Stimulated activated naive CD4-positive, alpha-beta T cell (primary cell): Measurements from ENCODE around the gene GRK3.

Experiments used
- DNase-seq, 6 experiments: peaks; one replicate each; lab custom pipeline; 2025; lab: John Stamatoyannopoulos, UW

GRK3 gene

GRCh38 chr22:25663654-25664053, 99.2 kb downstream of the GRK3 start:
- DNase-seq = no peak

GRCh38 chr22:25666308-25666707, 101.8 kb downstream of the GRK3 start:
- DNase-seq = no peak

DNA sequence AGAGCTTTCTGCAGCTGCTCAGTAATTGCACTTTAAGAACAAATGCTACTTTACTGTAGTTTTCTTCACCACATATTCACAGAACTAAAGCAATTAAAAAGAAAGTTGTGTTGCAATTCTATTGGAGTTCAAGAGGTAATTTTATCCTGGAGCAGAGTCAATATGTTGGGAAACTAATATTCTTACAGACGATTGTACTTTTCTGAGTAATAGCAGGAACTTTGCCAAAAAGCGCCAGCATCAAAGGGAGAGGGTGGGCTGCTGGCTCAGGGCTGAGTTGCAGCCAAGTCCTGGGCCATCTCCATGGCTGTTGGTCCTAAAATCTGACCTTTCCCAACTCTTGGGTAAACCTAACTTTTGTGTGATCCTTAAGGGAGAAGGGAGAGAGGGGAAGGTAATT, 104.0 kb downstream of the GRK3 start:
- no peak for DNase-seq

- DNase-seq = no peak
Observed at GRCh38 chr22:25669253-25670069, 105.0 kb downstream of the GRK3 start.

- no peak for DNase-seq
Observed at GRCh38 chr22:25670070-25670461, 105.6 kb downstream of the GRK3 start.

GRCh38 chr22:25672289-25673084, 108.0 kb downstream of the GRK3 start:
- no peak for DNase-seq

DNA sequence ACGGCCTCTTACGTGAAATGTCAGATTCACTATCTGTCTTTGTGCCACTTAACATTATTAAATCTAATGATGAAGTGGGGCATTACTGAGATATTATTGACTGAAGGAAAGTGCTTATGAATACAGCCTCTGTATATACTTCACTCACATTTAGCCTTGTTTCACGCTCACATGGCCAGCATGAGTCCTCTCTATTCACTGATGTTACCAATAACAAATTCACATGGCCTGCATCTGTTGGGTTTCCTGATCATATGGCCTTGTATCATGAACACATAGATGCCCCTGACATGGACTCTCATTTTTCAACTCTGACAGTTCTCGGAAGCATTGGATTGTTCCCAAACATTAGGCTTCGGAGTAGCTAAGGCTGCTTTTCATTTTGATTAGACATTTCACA, 109.2 kb downstream of the GRK3 start:
- no peak for DNase-seq

DNA sequence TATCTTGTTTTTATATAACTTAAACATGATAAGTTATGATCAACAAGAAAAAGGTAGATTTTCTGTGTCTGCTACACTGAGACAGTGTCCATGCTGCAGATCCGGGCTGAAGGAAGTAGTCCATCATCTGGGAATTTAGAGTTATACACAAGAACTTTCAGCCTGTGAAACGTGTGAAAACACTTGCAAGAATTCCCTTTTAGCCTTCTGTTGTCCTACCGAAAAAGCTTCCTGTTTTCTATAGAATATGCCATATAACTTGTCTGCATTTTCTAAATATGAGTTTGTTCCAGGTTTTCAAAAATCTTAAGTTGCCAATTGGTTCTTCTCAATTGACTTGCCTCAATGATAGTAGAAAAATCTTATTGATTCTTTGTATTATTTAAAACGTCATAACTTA, 113.2 kb downstream of the GRK3 start:
- no peak for DNase-seq

GRCh38 chr22:25680051-25680450, 115.6 kb downstream of the GRK3 start:
- no peak for DNase-seq

DNA sequence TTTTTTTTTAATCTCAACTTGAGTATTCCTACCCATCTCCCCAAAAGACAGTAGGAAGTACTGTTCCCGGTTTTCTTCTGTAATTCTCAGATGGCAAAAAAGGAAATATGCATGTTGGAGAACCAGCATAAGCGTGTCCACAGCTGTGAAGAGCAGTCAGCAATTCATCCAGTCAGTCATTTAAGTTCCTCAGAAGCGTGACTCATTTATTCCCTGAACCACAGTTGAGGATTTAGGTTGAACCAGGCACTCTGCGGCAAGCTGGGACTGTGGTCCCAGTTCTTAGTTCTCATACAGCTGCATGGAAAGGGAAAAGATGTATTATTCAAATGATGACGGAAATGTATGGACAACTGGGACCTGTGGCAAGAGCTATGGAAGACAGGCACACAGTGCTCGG, 116.5 kb downstream of the GRK3 start:
- DNase-seq = no peak

- no peak for DNase-seq
Observed at GRCh38 chr22:25682109-25682508, 117.6 kb downstream of the GRK3 start.

DNA sequence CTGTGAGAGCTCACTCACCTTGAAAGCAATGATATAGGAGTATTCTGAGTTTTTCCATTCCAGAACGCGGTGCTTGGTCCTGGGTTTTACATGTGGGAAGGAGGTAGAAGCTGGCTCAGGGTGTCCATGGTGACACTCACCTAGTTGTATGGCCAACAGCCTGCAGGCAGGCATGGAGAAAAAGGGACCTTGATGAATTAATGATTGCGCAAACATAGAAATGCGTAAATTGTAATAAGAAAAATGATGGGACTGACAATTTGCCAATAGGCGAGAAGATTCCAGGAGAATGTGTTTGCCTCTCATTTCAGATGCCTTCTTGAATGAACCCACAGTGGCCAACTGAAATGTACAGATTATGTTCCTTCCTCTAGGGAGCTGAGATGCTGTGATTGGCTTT, 124.2 kb downstream of the GRK3 start:
- DNase-seq = no peak

DNA sequence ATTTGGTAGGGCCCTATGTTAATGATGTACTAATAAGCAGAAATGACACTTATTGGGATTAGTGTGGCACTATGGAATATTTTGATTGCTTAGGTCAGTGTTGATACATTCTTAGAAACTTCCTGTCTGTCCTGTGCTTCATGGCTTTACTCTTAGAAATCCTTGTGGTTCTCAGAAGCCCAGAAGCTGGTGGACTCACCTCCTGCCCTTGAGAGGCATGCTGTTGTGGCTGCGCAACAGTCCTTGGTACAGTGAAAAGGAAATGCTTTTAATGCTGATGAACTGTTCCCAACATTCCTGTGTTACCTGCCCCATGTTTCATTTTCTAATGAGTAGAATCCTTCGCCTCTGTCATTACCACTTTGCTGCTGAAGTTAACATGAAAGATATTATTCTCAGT, 125.2 kb downstream of the GRK3 start:
- no peak for DNase-seq

DNA sequence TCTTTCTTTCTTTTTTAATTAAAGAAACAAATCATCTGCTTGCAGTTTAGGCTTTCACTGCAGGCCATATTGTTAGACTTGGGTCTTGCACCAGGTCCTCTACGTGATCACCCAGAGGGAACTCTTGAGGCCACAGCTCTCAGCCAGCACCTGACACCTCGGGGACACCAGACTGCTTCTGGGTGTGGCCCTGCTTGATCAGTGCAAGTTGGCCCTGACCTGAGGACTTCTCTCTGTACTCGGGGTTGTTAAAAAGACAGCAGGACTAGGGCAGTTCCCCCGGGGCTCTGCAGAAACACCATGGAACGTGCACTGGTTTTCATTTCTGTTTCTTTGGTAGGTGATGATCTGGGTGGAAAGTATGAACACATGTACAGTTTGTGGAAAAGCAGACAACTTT, 126.3 kb downstream of the GRK3 start:
- no peak for DNase-seq

DNA sequence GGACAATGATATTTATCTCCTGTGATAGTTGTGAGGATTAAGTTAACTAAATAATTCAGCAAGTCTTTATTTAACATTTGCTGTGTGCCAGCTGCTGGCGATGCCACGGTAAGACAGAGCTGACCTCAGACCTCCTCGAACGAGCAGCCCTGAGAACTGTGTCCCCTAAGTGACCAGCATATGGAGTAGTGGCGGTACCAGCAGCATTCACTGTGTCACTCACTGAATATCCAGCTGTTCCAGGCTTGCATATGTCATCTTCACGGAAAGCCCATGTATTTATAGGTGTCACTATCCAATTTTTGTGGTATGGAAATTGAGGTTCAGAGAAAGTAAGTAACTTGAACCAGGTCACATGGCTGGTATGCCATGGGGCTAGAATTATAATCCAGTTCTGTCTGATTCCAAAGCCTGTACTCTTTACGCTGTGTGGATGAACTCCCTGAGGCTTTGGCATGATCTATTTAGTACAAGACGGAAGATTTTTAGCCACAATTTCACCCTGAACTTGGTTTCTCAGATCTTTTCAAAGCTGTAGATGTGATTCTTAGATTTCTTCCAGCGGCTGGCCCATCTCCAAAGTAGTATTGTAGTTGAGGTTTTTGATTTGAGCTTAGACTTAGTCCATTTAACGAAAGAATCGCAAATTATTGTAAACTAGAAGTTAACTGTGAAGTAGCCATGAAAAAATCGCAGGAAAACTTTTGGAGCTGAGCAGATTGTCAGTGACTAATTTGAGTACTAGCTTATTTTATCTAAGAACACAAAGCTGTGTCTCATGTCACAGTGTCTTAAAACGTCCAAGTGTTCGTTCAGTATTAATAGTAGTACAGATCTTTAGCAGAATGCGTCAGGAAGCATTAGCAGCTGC, 128.2 kb downstream of the GRK3 start:
- DNase-seq = no peak

- no peak for DNase-seq
Observed at GRCh38 chr22:25693268-25693565, 128.7 kb downstream of the GRK3 start.

DNA sequence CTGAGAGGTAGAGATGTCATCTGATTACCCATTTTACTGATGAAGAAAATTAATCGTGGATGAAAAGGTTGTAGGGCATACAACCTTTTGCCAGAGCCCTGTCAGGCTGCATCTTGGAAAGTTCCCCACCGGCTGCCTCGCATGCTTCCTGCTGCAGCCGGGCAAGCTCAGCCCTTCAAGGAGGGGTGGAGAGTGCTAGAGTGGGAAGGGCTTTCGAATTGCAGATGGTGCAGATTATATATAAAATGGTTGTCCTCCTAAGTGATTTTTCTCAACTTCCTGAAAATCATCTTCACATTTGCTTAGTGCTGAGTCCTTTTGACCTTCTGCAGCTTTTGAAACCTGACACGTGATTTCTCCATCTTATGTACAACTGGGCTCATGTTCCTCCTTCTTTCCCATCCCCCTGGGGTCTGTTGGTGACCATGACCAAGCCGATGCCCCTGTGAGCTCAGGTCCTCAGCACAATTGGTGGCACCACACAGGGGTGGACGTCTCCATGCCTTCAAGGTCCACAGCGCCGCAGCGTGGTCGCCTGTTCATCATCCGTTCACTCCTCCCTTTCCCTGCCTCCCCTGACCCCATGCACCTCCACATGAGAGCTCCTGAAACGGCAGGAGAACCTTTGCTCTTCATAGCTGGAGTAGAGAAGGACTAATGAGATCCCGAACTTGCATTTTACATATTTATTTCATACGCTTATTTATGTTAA, 129.9 kb downstream of the GRK3 start:
- no peak for DNase-seq

DNA sequence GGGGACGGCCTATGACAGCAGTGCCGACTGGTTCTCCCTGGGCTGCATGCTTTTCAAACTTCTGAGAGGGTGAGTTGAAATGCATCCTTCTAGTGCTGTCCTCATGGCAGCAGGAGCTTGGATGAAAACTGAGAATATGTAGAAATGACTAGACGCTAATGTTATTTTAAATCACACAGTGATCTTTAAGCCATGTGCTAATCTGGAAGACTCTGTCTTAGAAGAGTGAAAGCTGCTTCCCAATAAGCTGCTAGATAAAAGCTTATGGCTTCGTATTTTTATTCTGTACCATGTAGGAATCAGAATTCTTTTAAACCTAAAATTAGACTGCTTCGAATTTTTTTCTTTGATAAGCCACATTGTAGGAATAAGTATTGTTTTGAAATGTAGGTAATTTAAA, 130.7 kb downstream of the GRK3 start:
- DNase-seq = no peak

GRCh38 chr22:25696763-25697162, 132.3 kb downstream of the GRK3 start:
- DNase-seq = no peak

DNA sequence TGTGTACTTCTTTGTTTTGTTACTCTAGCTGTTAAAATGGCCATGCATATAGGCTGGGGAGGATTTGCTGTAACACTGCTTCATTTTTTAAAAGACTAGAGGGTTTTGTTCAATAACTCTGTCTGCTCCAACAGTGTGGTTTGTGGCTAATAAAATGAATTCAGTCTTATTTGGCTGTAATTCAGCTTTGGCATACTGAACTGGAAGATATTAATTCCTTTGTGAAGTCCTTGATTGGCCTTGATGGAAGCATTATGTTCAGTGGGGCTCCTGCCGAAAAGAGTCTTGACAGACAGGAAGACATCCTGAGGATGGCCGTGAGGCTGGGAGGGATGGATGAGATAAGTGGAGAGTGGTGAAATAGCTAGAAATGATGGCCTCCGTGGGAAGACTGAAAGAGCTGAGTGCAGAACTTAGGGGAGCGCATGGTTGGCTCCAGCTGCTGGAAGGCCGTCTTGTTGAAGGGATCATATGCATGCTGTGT, 132.7 kb downstream of the GRK3 start:
- no peak for DNase-seq

DNA sequence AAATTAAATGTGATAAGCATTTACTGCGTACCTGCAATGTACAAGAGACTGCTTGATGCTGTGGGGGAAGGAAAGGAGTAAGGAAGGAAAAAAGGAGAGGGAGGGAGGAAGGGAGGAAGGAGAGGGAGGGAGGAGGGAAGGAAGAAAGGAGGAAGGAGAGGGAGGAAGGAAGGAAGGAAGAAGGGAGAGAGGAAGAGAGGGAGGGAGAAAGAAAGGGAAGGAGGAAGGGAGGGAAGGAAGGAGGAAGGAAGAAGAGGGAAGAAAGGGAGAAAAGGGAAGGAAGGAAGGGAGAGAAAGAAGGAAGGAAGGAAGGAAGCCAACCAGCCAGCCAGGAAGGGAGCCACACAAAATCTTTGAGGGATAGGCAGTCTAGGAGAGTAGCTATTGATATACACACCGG, 133.5 kb downstream of the GRK3 start:
- DNase-seq = no peak

GRCh38 chr22:25698461-25698860, 134.0 kb downstream of the GRK3 start:
- DNase-seq = no peak
